ENCODE results near the gene FPR3.

The FPR3 gene

GRCh38 chr19:51807925-51808324 lies 13.0 kb downstream of the FPR3 start:
- DNase-seq = no peak

- no peak for DNase-seq
These were observed 13.5 kb downstream of the FPR3 start for GRCh38 chr19:51808333-51808986.

- no peak for DNase-seq
These were observed 14.8 kb downstream of the FPR3 start for GRCh38 chr19:51809787-51810186.

GRCh38 chr19:51810223-51810622 lies 15.3 kb downstream of the FPR3 start:
- no peak for DNase-seq

- DNase-seq = no peak
These were observed 16.4 kb downstream of the FPR3 start for GRCh38 chr19:51811344-51811743.

GRCh38 chr19:51815043-51815442 lies 20.1 kb downstream of the FPR3 start:
- DNase-seq = no peak

GRCh38 chr19:51816711-51817110 lies 21.8 kb downstream of the FPR3 start:
- no peak for DNase-seq

- no peak for DNase-seq
These were observed 25.1 kb downstream of the FPR3 start for GRCh38 chr19:51820011-51820410.

GRCh38 chr19:51820831-51821446 lies 26.0 kb downstream of the FPR3 start:
- no peak for DNase-seq

- no peak for DNase-seq
These were observed 26.5 kb downstream of the FPR3 start for GRCh38 chr19:51821456-51821855.

GRCh38 chr19:51821921-51822320 lies 27.0 kb downstream of the FPR3 start:
- DNase-seq = no peak

- DNase-seq = no peak
These were observed 27.4 kb downstream of the FPR3 start for GRCh38 chr19:51822325-51822724.

GRCh38 chr19:51822946-51823345 lies 28.0 kb downstream of the FPR3 start:
- no peak for DNase-seq

- DNase-seq = no peak
These were observed 29.5 kb downstream of the FPR3 start for GRCh38 chr19:51824281-51825005.

GRCh38 chr19:51830274-51830673 lies 35.3 kb downstream of the FPR3 start:
- DNase-seq = no peak

- DNase-seq = no peak
These were observed 42.2 kb downstream of the FPR3 start for GRCh38 chr19:51837145-51837544.

GRCh38 chr19:51861870-51862622 lies 67.1 kb downstream of the FPR3 start:
- DNase-seq = no peak

GRCh38 chr19:51873097-51873496 lies 78.1 kb downstream of the FPR3 start:
- no peak for DNase-seq
